HepG2 (cell line): ENCODE data around the gene PHB1. TPM values are rescaled to one million over a fixed set of nuclear protein-coding genes. Genes with fewer than 3 reads are reported as not detected.

Experiments
- E2F2 ChIP-seq: sonication (generic); formaldehyde crosslinking; IDR thresholded peaks from 2 replicates; pipeline ENCODE4 v1.4.0; 2020; ENCODE audit warnings: missing genetic modification reagents, borderline replicate concordance
- HMGA1 ChIP-seq: sonication (generic); formaldehyde crosslinking; conservative IDR thresholded peaks from 2 replicates; pipeline ENCODE4 v1.4.0; 2020; ENCODE audit warnings: missing genetic modification reagents
- KDM5A ChIP-seq: fragments of 200-600 bp; sonication (generic); IDR thresholded peaks from 2 replicates; pipeline ENCODE4 v1.7.0; 2018; ENCODE audit warnings: antibody characterized with exemption, mild to moderate bottlenecking, low read length, borderline replicate concordance
- RARA ChIP-seq: IDR thresholded peaks from 2 replicates; pipeline ENCODE4 v1.6.1; 2016; ENCODE audit warnings: missing genetic modification reagents, missing compliant biosample characterization
- RXRA ChIP-seq: sonication (generic); formaldehyde crosslinking; IDR thresholded peaks from 2 replicates; pipeline ENCODE4 v1.5.1; 2020; ENCODE audit warnings: missing genetic modification reagents
- SAP130 ChIP-seq: IDR thresholded peaks from 2 replicates; pipeline ENCODE4 v1.6.1; 2016; ENCODE audit warnings: low read depth
- SRF ChIP-seq: IDR thresholded peaks from 2 replicates; pipeline ENCODE4 v1.6.1; 2011; ENCODE audit warnings: mild to moderate bottlenecking, low read depth, low read length, moderate library complexity
- XBP1 ChIP-seq: sonication (generic); formaldehyde crosslinking; IDR thresholded peaks from 2 replicates; pipeline ENCODE4 v1.5.0; 2020; ENCODE audit warnings: missing genetic modification reagents
- ZFY ChIP-seq: sonication (generic); formaldehyde crosslinking; IDR thresholded peaks from 2 replicates; pipeline ENCODE4 v1.4.0; 2020; ENCODE audit warnings: missing genetic modification reagents
- ZKSCAN8 ChIP-seq: IDR thresholded peaks from 2 replicates; pipeline ENCODE4 v1.6.1; 2016; ENCODE audit warnings: borderline replicate concordance, missing genetic modification reagents, missing compliant biosample characterization
- ZNF225 ChIP-seq: sonication (generic); formaldehyde crosslinking; IDR thresholded peaks from 2 replicates; pipeline ENCODE4 v1.4.0; 2020; ENCODE audit warnings: mild to moderate bottlenecking, missing genetic modification reagents
- ZNF256 ChIP-seq: sonication (generic); formaldehyde crosslinking; conservative IDR thresholded peaks from 2 replicates; pipeline ENCODE4 v1.4.0; 2020; ENCODE audit warnings: missing genetic modification reagents
- ZNF484 ChIP-seq: sonication (generic); formaldehyde crosslinking; IDR thresholded peaks from 2 replicates; pipeline ENCODE4 v1.5.1; 2020; ENCODE audit warnings: mild to moderate bottlenecking, low read depth, missing genetic modification reagents, borderline replicate concordance
- ZNF891 ChIP-seq: sonication (generic); formaldehyde crosslinking; IDR thresholded peaks from 2 replicates; pipeline ENCODE4 v1.5.0; 2020; ENCODE audit warnings: mild to moderate bottlenecking, missing genetic modification reagents
- ZZZ3 ChIP-seq: sonication (generic); formaldehyde crosslinking; IDR thresholded peaks from 2 replicates; pipeline ENCODE4 v1.4.0; 2020; ENCODE audit warnings: missing genetic modification reagents, mild to moderate bottlenecking, borderline replicate concordance
- polyA plus RNA-seq, 8 experiments: library from polyadenylated mRNA; depleted of rRNA in 3 of 8; stranded (reverse) in 7 of 8; unstranded in 1 of 8; fragments of >200 nt; fragmentation: Illumina TruSeq in 4 of 8; extraction: Trizol in 4 of 8; gene quantifications; 2 replicates each; pipeline versions ENCODE4 v1.2.1 to v1.2.3, GENCODE V29; 2011 to 2016; ENCODE audit warnings: low read depth in 4 of 8, missing spikeins in 1 of 8, mixed read lengths in 1 of 8; ENCODE audit not compliant: insufficient read depth in 1 of 8
- total RNA-seq, 5 experiments: library from RNA; depleted of rRNA; stranded (reverse); fragments of >200 nt; fragmentation: Illumina TruSeq; extraction: Trizol; gene quantifications; 2 replicates each; pipeline ENCODE4 v1.2.3, GENCODE V29; 2016; ENCODE audit warnings: low read depth in 1 of 5
- TF ChIP-seq, protein P1 (sequence below): sonication (generic); formaldehyde crosslinking; IDR thresholded peaks from 2 replicates; pipeline ENCODE4 v1.8.1; 2023; ENCODE audit warnings: missing genetic modification reagents, inconsistent platforms, borderline replicate concordance
- TF ChIP-seq, protein P2 (sequence below): sonication (generic); formaldehyde crosslinking; IDR thresholded peaks from 2 replicates; pipeline ENCODE4 v1.5.0; 2020; ENCODE audit warnings: mild to moderate bottlenecking, missing genetic modification reagents, moderate library complexity
- TF ChIP-seq, protein P3 (sequence below): sonication (generic); formaldehyde crosslinking; IDR thresholded peaks from 2 replicates; pipeline ENCODE4 v1.4.0; 2020; ENCODE audit warnings: missing genetic modification reagents; ENCODE audit errors: not compliant biosample characterization
- TF ChIP-seq, protein P4 (sequence below): sonication (generic); formaldehyde crosslinking; IDR thresholded peaks from 2 replicates; pipeline ENCODE4 v1.4.0; 2020; ENCODE audit warnings: missing genetic modification reagents
- TF ChIP-seq, protein P5 (sequence below): sonication (generic); formaldehyde crosslinking; IDR thresholded peaks from 2 replicates; pipeline ENCODE4 v1.5.1; 2020; ENCODE audit warnings: missing genetic modification reagents, mild to moderate bottlenecking, borderline replicate concordance

The PHB1 gene
- total and polyA plus RNA-seq, 2 of the 13 experiments (the other 11 are each of a cell fraction or from before 2014, with no cell fraction given): 515 to 688 TPM

DNA sequence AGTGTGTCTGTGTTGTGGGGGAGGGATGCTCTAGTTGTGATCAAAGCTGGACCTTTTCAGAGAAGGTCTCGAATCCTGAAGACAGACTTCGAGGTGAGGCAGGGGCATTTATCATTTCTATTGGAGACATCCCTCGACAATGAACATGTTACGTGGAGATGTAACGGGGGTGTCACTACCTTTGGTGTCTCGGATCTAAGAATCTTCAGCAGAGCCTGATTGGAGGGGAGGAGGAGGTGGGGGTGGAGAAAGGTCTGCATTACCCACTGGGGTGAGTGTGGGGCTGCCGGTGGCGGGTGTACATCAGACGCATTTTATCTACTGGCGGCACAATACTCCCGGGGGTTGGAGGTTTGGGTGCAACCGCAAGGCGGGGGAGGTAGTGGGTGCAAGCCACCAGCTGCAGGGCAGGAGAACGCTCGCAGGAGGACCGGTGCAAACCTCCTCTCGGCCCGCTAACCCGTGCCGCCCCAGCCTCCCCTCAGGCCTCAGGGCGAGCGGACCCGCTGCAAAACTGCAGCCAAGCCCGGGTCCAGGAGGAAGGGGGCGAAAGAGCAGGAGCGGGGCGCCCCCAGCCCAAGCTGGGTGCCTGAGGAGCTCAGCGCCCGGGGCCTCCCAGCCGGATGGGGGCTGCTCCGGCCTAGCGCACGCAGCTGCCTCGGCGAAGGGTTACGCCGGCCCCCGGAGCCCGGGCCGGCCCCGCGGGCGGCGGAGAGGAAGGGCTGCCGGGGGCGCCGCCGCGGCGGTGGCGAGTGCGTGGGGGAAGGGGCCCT, 53.4 kb downstream of the PHB1 start (continued):
- 0 out of 2 replicates have a peak, but pooled peaks have one; percentile 30 for TF ChIP-seq KDM5A
- TF ChIP-seq ZNF891 (CRISPR knock-in tag): peak; percentile 53; the same call in 1 of the 2 replicates
- no peak for TF ChIP-seq ZKSCAN8 (CRISPR knock-in tag)
- TF ChIP-seq SAP130 (CRISPR knock-in tag): peak; percentile 59
- TF ChIP-seq XBP1 (CRISPR knock-in tag): no peak; the same call in 1 of the 2 replicates
- TF ChIP-seq ZNF256: no peak
- TF ChIP-seq, protein P1, sequence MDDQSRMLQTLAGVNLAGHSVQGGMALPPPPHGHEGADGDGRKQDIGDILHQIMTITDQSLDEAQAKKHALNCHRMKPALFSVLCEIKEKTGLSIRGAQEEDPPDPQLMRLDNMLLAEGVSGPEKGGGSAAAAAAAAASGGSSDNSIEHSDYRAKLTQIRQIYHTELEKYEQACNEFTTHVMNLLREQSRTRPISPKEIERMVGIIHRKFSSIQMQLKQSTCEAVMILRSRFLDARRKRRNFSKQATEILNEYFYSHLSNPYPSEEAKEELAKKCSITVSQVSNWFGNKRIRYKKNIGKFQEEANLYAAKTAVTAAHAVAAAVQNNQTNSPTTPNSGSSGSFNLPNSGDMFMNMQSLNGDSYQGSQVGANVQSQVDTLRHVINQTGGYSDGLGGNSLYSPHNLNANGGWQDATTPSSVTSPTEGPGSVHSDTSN (CRISPR knock-in tag): 0 out of 2 replicates have a peak, but pooled peaks have one; percentile 22
- no peak for TF ChIP-seq HMGA1 (CRISPR knock-in tag)
- TF ChIP-seq E2F2 (CRISPR knock-in tag): no peak
- TF ChIP-seq, protein P2, sequence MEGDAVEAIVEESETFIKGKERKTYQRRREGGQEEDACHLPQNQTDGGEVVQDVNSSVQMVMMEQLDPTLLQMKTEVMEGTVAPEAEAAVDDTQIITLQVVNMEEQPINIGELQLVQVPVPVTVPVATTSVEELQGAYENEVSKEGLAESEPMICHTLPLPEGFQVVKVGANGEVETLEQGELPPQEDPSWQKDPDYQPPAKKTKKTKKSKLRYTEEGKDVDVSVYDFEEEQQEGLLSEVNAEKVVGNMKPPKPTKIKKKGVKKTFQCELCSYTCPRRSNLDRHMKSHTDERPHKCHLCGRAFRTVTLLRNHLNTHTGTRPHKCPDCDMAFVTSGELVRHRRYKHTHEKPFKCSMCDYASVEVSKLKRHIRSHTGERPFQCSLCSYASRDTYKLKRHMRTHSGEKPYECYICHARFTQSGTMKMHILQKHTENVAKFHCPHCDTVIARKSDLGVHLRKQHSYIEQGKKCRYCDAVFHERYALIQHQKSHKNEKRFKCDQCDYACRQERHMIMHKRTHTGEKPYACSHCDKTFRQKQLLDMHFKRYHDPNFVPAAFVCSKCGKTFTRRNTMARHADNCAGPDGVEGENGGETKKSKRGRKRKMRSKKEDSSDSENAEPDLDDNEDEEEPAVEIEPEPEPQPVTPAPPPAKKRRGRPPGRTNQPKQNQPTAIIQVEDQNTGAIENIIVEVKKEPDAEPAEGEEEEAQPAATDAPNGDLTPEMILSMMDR (CRISPR knock-in tag): no peak
- no peak for TF ChIP-seq ZNF484 (CRISPR knock-in tag)
- TF ChIP-seq, protein P3, sequence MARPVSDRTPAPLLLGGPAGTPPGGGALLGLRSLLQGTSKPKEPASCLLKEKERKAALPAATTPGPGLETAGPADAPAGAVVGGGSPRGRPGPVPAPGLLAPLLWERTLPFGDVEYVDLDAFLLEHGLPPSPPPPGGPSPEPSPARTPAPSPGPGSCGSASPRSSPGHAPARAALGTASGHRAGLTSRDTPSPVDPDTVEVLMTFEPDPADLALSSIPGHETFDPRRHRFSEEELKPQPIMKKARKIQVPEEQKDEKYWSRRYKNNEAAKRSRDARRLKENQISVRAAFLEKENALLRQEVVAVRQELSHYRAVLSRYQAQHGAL (CRISPR knock-in tag): no peak
- no peak for TF ChIP-seq SRF
- TF ChIP-seq, protein P4, sequence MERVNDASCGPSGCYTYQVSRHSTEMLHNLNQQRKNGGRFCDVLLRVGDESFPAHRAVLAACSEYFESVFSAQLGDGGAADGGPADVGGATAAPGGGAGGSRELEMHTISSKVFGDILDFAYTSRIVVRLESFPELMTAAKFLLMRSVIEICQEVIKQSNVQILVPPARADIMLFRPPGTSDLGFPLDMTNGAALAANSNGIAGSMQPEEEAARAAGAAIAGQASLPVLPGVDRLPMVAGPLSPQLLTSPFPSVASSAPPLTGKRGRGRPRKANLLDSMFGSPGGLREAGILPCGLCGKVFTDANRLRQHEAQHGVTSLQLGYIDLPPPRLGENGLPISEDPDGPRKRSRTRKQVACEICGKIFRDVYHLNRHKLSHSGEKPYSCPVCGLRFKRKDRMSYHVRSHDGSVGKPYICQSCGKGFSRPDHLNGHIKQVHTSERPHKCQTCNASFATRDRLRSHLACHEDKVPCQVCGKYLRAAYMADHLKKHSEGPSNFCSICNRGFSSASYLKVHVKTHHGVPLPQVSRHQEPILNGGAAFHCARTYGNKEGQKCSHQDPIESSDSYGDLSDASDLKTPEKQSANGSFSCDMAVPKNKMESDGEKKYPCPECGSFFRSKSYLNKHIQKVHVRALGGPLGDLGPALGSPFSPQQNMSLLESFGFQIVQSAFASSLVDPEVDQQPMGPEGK (CRISPR knock-in tag): peak; percentile 47
- TF ChIP-seq, protein P5, sequence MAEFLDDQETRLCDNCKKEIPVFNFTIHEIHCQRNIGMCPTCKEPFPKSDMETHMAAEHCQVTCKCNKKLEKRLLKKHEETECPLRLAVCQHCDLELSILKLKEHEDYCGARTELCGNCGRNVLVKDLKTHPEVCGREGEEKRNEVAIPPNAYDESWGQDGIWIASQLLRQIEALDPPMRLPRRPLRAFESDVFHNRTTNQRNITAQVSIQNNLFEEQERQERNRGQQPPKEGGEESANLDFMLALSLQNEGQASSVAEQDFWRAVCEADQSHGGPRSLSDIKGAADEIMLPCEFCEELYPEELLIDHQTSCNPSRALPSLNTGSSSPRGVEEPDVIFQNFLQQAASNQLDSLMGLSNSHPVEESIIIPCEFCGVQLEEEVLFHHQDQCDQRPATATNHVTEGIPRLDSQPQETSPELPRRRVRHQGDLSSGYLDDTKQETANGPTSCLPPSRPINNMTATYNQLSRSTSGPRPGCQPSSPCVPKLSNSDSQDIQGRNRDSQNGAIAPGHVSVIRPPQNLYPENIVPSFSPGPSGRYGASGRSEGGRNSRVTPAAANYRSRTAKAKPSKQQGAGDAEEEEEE (CRISPR knock-in tag): no peak
- TF ChIP-seq RXRA (CRISPR knock-in tag): peak; percentile 27; the same call in 1 of the 2 replicates
- TF ChIP-seq RARA (CRISPR knock-in tag): no peak
- no peak; the same call in 1 of the 2 replicates for TF ChIP-seq ZNF225
- peak; percentile 95; the same call in 1 of the 2 replicates for TF ChIP-seq ZFY (CRISPR knock-in tag)
- TF ChIP-seq ZZZ3 (CRISPR knock-in tag): no peak
